GM18517 (cell line): ENCODE data around the gene GNB1L.

Source experiments
- ATAC-seq: cut with Tn5 transposase; IDR thresholded peaks from one replicate; pipeline ENCODE4 v1.9.1; 2021; ENCODE audit warnings: mild to moderate bottlenecking, moderate library complexity; ENCODE audit not compliant: unreplicated experiment

GNB1L gene

DNA sequence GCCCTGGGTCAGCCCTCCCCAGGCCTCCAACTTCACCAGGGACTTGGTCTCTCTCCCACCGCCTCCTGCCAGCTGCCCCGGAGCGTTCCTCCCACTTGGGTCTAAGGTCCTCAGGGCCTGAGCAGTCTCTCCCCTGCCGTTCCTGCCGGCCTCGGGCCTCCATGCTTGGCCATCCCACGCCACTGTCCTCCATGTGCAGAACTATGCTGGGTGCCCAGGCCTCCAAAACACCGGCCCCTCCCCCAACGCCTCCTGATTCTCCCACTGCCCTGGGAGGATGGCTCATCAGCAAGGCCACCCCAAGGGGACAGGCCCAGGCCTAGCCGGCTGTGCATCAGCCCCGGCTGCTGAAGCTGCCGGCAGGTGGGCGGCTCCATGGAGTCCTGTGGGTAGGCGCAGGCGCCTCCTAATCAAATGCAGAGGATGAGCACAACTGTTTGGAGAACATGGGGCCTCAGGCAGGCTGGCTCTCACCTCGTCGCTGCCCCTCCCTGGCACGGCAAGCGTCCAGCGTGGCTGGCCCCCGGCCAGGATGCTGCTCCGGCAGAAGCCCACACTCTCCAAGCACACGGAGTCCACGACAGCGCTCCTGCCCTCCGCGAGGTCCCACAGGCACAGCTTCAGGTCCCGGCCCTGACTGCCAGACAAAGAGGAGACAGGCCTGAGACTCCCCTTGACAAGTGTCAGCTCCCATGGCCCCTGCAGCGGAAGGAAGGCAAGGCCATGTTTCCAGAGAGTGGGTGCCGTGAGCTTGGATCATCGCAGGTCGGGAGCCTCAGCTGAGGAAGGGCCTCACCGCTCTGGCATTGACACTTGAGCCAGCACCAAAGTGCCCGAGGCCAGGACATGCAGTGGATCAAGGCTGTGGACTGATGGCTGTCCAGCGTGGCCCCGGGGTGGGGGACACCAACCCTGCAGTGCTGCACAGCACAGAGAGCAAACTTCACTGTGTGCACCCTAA lies 42.6 kb downstream of the GNB1L start:
- no peak for ATAC-seq

DNA sequence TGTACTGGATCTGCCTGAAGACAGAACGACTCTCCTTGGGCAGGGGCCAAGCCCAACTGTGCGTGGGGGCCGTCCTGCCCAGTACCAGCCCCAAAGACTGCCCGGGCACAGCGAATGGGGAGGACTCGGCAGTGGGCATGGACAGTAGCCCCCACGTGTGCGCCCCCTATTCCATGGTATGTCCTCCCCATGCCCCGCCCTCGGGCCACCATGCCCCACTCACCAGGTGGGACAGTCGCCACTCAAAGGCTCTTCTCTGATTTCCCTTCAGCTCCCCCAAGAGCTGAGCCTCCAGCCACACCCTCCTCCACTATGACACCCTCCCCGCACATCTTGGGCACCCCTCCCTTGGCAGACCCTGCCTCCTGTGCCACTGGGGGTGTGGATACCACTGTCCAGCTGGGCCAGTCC lies 43.5 kb downstream of the GNB1L start:
- ATAC-seq = no peak

DNA sequence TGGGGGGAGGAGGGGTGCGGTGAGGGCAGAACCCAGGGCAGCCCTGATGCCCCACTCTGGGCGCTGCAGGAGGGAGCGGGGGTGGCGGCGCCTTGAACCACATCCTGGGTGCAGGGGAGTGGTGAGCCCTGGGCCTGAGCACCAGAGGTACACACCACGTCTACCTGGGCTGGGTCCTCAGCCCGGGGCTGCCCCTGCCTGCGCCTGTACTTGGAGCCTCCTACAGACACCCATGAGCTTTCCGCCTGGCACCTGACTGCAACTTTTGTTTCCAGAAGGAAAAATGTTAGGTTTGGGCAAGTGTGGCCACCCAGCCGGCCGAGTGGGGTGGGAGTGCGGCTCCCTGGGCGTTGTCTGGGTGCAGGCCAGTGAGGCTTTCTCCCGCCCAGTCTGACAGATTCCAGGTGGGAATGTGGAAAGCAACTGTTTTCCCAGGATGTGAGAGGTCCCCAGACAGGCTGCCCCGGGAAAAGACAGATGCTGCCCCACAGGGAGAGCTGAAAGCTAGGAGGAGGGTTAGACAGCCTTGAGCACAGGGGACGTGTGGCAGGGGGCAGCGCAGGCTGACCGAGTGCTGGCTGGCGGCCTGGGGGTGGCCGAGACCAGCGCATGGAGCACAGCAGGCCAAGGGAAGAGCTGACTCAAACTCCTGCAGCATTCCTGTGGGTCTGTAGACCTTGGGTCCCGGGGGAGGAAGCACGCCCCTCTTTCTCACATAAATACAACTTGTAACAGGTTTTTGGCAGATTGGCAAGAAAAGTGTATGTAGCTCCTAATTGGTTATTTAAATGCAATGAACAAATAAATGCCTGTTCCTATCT lies 44.1 kb downstream of the GNB1L start:
- ATAC-seq = no peak

DNA sequence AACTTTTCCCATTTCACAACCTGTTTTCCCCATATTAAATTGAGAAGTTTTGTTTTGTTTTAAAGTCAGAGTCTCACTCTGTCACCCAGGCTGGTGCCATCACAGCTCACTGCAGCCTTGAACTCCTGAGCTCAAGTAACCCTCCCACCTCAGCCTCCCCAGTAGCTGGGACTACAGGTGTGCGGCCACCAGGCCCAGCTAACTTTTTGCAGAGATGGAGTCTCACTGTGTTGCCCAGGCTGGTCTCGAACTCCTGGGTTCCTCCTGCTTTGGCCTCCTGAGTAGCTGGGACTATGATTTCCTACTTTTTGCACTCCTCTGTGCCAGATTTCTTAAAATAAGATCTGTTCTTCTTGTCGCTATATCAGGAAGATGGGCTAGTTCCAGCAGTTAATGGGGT lies 44.9 kb downstream of the GNB1L start:
- no peak for ATAC-seq

DNA sequence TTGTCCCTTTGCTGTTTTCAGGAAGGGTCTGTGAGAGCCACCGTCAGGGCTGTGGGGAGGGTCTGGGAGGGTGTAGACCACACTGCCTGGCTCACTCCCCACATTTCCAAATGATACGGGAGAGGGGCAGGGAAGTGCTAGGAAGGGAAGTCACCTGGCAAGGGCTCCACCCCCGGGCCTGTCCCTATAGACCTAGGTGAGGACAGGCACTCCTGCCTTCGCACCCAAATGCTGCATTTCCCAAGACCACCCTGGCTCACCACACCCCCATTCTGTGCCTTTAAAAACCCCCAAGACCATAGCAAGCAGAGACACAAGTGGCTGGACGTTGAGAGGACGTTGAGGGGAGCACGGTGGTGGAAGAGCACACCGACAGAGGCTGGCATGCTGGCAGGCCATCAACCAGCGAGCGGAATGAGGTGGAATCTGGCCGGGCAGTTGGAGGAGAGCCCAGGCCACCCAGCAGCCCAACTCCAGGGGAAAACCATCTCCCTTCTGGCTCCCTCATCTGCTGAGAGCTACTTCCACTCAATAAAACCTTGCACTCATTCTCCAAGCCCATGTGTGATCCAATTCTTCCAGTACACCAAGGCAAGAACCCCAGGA lies 45.7 kb downstream of the GNB1L start:
- ATAC-seq = no peak

DNA sequence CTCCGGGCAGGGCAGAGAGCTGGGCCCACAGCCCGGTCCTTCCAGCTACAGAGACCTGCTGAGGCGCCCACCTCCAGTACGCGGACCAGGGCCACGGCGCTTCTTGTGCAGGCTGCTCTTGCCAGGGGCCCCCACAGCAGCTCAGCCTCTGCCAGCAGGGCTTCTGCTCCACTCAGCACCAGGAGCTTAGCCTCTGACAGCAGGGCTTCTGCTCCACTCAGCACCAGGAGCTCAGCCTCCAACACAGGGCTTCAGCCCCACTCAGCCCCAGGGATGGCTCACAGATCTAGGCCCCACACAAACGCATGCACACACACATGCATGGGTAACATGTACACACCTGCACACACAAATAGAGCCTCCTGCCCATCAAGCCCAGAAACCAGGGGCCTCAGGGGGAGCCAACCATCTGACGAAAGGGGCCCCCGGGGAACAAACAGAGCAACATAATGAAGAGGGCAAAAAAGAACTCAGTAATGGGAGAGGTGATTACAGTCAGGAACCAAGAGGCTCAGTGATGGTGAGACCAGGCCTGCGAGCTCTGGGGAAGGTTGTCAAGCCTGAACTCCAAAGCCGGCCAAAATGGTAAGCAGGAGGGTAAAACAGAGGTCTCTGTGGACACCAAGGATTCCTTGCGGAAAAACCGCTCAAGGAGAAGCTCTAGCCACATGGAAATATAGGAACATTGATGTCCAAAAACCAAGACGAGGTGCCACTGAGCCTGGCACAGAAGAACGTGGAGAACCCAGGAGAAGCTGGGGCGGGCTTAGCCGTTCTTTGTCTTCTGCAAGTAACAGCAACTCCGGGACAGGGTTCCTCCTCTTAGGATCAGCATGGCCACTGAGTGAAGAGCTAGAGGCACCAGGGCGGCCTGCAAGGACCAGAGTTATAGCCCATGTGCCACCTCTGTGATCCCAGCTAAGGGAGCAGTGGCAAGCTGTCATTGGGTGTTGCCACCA lies 46.5 kb downstream of the GNB1L start:
- no peak for ATAC-seq

DNA sequence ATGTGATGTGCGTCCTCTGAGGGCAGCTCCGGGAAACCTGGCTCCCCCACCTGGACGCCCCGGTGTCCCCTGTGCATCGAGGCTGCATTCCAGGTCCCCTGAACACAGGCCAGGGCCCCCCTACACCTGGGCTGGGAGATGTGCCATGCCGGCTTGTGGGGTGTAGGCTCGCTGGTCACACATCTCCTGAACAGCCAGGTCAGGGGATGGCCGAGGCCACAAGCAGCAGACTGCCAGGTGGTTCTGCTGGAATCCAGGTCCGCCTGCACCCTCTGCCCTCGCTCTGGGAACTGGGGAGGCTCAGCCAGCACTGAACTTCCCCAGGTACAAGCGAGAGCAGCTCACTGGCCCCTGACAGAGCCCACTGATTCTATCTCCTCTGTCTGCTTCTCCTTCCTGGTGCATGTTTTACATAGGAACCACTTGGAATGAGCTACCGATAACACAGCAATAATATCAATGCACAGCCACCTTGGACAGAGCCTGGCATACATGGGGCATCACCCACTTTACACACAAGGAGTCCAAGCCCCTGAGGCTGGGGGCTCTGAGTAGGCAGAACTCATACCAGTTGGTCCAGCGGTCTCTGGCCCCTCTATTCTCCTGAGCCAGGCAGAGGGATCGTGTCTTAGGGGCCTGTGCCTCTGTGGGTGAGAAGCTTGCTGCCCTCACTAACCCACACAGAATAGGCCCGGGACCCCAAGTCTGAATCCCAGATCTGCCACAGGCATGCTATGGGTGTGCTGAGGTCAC lies 47.3 kb downstream of the GNB1L start:
- no peak for ATAC-seq

DNA sequence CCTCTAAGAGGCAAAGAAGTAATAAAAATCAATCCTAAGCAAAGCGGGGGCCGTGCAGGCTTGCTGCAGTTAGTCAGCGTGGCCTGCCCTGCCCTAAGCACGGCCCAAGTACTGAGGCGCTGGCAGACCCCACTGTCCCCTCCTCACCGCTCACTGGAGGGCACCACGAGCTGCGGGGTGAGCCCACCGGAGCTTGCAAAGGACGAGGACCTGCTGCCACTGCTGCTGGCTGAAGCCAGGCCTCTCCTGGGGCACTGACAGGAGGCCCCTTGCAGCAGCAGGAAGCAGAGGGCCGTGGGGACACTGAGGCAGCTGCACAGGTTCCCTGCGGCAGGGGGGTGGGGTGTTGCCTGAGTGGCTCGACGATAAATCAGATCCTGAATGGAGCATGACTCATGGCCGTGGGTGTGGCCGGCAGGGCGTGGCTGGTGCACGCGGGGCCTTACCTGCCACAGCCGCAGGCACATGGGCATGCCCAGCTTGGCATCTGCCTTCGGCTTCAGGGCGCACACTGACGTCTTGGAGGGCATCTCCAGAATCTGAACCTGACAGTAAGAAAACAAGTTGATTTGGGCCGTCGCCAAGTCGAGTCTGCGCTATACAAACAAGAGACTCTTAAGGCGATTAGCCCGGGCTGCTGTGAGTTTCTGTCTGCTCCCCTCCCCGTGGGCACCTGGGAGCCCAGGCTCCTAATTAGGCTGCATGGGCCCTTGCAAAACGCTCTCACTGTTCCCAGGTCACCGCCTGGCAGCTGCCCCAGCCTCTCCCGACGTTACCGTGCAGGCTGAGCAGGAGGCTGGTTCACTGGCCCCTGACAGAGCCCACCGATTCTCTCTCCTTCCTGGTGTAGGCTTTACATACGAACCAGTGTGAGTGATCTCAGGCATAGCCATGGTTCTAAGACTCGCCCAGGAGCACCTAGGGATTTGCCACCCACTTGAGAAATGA lies 48.2 kb downstream of the GNB1L start:
- ATAC-seq = no peak

DNA sequence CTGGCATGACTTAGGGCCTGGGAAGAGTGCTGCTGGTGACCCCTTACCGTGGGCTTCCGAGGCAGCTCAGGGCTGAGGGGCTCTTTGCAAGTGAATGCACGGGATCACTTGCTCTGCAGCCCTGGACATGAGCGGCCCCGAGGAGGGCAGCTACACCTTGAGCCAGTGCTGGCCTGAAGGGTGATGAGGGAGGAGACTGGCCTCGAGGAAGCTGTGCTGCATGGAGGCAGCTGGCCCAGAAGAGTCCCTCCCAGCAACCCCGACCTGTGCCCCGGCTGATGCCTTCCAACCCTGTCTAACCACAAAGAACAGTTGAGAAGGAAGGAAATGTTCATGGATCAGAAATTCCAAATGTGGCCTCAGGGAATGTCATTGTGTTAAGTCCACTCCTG lies 48.9 kb downstream of the GNB1L start:
- ATAC-seq = no peak

DNA sequence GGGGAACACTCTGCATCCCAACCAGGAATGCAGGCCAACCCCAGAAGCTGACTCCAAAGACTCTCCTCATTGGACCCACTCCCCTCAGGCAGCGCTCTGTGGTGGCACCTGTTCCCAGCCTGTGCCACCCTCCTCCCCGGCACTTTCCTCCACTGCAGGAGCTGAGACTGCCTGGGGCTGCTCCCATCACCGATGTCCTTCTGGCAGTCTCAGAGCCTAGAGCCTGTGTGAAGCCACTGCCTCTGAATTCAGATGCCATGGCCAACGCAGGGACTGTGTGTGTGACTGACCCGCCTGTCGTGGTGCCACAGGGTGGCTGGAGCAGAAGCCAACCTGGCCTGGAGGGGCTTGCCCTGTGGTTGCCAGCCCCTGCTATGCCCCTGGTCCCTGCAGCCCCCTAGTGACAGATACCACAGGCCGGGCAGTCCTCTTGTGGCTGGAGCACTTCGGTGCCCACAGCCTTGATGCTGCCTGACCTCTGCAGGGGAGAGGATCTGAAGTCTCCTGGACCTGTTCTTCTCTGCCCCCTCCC lies 50.9 kb downstream of the GNB1L start:
- no peak for ATAC-seq

DNA sequence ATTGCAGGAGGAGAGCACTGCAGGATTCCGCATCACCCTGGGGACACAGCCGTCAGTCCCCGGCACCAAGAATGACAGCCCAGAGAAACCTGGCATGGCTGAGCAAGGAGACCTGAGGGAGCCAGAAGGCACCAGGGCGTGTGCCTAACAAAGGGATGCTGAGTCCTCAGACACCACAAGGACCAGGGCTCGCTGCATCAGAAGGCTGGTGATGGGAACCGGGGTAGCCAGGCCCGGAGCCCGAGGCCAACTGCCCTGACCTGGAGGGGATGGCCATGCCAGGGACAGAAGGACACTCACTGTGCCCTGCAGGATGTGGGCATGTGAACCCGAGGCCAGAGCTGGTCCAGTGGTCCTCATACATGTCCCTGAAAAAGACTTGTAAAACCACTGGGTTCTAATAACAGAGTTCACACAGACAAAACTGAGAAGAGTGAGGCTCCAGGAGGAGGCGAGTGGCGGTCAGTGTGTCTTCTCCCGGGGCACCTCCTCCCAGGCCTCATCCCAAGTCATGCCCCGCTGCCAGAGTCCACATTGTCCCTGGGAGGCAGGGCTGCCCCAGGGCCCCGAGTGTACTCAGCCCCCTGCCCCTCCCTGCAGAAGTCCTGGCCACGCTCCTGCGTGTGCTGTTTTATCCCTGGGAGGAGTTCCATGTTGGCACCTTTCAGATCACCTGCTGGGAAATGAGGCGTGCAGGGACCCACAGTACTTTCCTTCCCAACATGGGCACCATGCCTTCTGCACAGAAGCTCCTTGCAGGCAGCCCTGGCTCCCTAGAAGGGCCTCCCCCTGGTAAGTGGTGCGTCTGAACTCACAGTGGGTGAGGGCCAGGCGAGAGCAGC lies 51.6 kb downstream of the GNB1L start:
- no peak for ATAC-seq

DNA sequence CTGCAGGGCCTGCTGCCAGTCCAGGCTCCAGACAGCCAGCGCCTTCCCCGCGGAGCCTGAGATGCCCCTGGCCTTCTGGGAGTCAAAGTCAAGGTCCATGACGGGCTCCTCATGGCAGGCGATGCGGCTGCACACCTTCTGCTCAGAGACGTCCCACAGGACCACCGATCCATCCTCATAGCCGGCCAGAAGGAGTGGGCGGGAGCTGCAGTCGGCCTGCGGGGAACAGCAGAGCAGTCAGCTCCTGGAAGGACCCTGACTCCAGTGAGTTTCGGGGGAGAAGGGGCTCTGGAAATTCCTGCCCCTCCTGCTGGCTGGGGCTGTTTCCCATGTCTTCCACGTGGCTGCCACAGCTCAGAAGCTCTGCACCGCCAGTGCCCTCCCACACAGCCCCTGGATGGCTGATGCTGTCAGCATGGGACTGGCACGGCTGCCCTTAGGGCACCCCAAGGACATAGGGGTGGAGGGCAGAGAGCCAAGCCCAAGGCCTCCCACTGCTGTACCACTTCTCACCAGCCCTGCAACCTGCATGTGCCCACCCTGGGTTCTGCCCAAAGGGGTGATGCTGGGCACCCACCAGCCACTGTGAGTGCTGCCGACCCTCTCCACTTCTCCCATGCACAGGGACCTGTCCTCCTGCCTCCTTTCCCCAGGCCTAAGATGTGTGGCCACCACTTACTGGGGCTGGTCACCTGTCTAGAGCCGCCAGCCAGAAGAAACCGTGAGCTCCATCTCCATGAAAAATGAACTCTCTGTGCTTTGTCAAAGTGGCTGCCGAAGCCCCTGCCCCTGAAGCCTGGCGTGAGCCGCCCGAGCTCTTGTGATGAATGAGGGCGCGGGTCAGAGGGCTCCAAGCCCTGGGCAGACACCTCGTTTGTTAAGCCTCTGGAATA lies 52.4 kb downstream of the GNB1L start:
- no peak for ATAC-seq

DNA sequence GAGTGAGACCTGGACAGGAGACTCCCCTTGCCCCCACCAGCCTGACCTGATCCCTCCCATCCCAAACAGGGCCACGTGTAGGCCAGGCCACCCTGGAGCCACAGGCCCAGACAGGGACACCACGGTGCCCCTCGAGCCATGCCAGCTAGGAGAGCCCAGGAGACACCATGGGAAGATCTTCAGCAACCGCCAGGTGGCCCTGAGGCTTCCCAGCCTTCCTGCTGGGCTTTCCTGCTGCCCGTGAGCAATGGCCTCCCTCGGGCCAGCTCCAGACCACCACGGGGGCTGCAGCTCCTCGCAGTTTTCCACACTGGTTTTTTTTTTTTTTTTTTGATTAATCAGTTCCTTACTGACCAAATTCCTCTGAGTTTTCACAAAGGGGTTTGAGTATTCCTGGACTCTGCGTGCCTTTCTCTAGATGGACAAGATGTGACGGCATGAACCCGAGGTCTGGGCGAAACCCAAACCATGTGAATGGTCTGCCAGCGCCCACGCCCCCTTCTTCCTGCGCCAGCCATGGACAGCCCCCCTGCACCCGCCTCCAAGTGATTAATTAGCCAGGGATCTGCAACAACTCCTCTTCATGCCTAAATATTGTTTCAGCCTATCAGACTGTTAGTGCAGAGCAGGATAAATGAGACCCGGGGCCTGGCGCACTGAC lies 53.2 kb downstream of the GNB1L start:
- ATAC-seq = no peak

DNA sequence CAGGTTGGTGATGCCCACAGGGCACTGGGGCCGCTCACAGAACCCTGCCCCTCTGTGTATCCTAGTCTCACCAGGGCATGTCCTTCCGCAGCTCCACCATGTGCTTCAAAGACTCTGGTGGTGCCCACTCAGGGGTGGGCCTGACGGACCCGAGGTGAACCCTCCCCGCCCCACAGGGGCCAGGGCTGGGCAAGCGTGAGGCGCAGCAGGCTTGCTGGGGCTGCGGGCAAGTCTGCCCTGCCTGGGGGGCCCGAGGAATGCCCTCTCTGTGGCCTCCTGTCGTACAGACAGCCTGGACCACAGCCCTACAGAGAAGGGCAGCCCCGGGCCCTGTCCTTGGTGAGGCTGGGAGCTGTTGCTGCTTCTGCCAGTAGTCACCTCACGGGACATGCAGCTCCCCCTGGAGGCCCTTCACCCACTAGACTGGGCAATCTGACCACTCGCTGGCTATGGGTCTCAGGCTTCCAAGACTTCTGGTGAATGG lies 53.9 kb downstream of the GNB1L start:
- no peak for ATAC-seq

DNA sequence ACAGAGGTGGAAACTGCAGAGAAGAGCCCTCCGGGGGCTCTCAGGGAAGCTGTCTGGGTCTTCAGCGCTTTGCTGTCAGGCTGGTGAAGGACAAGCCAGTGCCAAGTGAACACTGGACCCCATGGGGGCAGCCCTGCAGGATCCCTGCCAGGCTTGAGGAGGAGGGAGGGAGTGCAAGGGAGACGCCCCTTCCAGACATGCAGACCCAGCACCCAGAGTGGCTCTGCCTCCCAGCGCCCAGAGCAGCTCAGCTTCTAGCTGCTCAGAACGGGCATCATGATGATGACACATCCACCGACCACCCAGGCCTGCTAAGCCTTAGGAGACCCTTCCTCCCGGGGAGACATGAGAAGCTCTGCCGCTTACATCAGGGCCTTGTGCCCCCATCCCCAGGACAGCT lies 54.4 kb downstream of the GNB1L start:
- ATAC-seq = no peak
